ENCODE measurements around the gene ZNF219.

ZNF219 gene

DNA sequence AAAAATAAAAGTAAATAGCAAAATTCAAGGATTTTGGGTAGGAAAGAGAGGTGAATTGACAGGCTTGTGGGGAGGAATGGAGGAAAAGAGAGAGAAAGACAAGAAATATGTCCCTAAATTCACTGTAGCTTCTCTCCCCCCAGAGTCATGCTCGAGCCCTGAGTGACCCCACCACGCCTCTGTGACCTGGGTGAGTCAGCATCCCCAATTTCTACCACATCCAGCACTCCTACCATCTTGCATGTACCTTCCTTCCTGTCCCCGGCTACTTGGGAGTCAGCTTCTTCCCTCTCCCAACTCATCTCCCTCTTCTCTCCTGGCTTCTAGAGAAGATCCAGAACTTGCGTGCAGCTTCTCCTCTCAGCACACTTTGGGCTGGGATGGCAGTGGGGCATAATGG, 9.8 kb downstream of the ZNF219 start:
- Mint-ChIP-seq H3K4me3 (no peak overlapping the region), H3K27ac (peak overlapping the region; percentile 96)
- TF ChIP-seq, protein P1, sequence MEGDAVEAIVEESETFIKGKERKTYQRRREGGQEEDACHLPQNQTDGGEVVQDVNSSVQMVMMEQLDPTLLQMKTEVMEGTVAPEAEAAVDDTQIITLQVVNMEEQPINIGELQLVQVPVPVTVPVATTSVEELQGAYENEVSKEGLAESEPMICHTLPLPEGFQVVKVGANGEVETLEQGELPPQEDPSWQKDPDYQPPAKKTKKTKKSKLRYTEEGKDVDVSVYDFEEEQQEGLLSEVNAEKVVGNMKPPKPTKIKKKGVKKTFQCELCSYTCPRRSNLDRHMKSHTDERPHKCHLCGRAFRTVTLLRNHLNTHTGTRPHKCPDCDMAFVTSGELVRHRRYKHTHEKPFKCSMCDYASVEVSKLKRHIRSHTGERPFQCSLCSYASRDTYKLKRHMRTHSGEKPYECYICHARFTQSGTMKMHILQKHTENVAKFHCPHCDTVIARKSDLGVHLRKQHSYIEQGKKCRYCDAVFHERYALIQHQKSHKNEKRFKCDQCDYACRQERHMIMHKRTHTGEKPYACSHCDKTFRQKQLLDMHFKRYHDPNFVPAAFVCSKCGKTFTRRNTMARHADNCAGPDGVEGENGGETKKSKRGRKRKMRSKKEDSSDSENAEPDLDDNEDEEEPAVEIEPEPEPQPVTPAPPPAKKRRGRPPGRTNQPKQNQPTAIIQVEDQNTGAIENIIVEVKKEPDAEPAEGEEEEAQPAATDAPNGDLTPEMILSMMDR (IDR thresholded peaks at IDR 0.05), result no peak

DNA sequence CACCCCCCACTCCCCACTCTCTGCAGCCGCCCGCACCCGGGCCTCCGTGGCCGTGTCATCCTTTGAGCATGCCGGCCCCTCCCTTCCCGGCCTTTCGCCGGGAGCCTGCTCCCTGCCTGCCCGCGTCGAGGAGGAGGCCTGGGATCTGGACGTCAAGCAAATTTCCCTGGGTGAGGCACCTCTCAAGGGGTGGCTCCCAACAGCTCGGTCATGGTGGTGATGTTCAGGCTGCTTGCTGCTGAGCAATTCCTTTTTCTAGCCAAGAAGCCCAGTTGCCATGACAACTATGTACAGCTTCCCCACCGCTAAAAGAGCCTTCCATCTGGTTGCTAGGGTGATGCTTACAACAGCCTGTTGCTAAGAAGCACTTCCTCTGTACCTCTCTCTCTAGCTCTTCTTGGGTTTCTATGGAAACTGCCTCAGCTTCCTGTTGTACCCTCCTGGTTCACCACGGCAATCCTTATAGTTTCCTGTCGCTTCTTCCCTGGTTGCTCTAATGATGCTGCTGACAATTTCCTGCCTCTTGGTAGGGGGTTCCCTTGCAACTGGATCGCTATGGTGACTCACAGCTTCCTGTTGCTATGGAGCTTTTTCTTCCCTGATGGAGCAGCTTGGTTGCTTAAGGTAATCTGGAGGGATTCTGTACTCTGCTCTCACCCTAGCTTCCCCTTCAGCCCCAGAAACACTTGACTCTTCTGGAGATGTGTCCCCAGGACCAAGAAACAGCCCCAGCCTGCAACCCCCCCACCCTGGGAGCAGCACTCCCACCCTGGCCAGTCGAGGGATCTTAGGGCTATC, 11.0 kb downstream of the ZNF219 start:
- no peaks in the 10 kb centered on the region for H3K9me3 Mint-ChIP-seq
- H3K4me3 Mint-ChIP-seq, result no peak overlapping the region
- TF ChIP-seq, protein P1 (IDR thresholded peaks at IDR 0.05), result no peak
- peaks cover 6% of the 10 kb centered on the region for H3K27me3 Mint-ChIP-seq (ENCODE audit: low read depth, poor library complexity)
- H3K36me3 Mint-ChIP-seq (ENCODE audit: low read depth), result peaks cover 69% of the 10 kb centered on the region
- DNase-seq, result no peak
- H3K4me1 Mint-ChIP-seq, result peaks cover 30% of the 10 kb centered on the region
- H3K27ac Mint-ChIP-seq, result peak overlapping the region; percentile 89

More for the DNA sequence above, 9.8 kb downstream of the ZNF219 start:
- H3K9me3 Mint-ChIP-seq, result no peaks in the 10 kb centered on the region
- no peak for DNase-seq
- peaks cover 6% of the 10 kb centered on the region for H3K27me3 Mint-ChIP-seq (ENCODE audit: low read depth, poor library complexity)
- H3K36me3 Mint-ChIP-seq (ENCODE audit: low read depth), result peaks cover 72% of the 10 kb centered on the region
- H3K4me1 Mint-ChIP-seq, result peaks cover 42% of the 10 kb centered on the region

DNA sequence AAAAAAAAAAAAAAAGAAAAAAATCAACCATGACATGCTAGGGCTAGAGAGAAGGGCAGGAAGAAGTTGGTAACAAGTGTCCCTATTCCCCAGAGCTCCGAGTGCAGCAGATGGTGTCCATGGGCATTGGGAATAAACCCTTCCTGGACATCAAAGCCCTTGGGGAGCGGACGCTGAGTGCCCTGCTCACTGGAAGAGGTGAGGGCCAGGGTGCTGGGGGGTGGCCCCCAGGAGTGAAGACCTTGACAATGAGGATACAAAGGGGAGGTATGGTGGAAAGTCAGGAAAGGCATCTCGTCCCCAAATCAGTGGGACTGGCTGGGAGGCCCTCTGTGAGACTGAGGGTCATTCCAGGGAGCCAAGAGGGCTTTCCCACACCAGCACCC, 11.6 kb downstream of the ZNF219 start:
- peaks cover 70% of the 10 kb centered on the region for H3K36me3 Mint-ChIP-seq (ENCODE audit: low read depth)
- peaks cover 6% of the 10 kb centered on the region for H3K27me3 Mint-ChIP-seq (ENCODE audit: low read depth, poor library complexity)
- peak overlapping the region; percentile 49 for H3K27ac Mint-ChIP-seq
- TF ChIP-seq, protein P1 (IDR thresholded peaks at IDR 0.05), result no peak
- no peaks in the 10 kb centered on the region for H3K9me3 Mint-ChIP-seq
- no peak overlapping the region for H3K4me3 Mint-ChIP-seq
- peaks cover 27% of the 10 kb centered on the region for H3K4me1 Mint-ChIP-seq
- no peak for DNase-seq

DNA sequence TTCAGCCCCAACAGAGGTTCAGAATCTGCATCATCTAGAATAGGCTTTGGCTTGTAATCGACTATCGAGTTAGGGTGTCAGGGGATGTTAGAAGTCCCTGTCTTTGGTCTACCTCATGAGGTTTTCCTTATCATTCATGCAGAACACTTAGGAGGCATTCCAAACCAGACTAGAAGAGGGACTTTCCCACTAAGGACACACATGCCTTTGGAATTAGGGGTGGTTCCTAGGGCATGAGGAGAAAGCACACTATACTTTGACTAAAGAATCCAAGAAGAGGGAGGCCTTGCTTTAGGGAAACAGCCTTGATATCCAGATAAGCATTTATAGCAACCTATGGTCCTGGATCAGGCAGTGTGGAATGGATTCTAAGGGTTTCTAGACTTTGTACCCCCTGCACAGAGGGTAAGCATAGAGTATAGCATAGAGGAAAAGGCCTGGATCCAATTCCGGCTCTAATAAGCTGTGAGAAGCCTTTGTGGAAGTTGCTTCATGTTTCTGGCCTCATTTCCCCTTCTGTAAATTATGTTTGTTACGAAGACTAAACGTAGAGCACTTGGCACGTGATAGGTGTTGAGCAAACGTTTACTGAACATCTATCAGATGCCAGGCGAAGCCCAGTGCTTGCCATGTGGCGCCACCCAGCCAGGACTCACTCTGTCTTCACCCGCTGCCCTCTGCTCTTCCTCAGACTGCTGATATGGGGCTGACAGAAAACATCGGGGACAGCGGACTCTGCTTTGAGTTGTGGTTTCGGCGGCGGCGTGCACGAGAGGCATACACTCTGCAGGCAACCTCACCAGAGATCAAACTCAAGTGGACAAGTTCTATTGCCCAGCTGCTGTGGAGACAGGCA, 13.2 kb downstream of the ZNF219 start:
- TF ChIP-seq, protein P1 (IDR thresholded peaks at IDR 0.05), result no peak
- Mint-ChIP-seq H3K27ac (peak overlapping the region; percentile 77), H3K36me3 (ENCODE audit: low read depth) (peaks cover 69% of the 10 kb centered on the region), H3K4me1 (peaks cover 18% of the 10 kb centered on the region), H3K9me3 (no peaks in the 10 kb centered on the region), H3K4me3 (no peak overlapping the region), H3K27me3 (ENCODE audit: low read depth, poor library complexity) (peaks cover 3% of the 10 kb centered on the region)
- no peak for DNase-seq

DNA sequence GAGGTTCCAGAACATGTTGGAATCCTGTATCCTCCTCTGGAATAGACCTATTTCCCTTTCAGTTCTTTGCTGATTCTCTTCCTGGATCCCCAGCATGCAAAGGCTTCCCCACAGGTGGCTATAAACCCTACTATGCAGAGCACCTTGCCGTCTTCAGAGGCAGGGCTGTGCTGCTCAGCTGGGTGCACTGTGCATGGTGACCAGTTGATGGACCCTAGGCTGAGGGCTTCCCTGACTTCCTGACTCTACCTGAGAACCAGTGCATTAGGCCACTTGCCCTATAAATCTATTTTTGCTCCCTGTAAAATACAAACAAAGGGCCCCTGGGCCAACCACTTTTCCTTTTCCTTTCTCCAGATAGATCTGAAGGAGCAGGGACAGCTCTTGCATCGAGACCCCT, 14.1 kb downstream of the ZNF219 start:
- H3K9me3 Mint-ChIP-seq, result no peaks in the 10 kb centered on the region
- peaks cover 73% of the 10 kb centered on the region for H3K36me3 Mint-ChIP-seq (ENCODE audit: low read depth)
- H3K27me3 Mint-ChIP-seq (ENCODE audit: low read depth, poor library complexity), result peaks cover 3% of the 10 kb centered on the region
- peaks cover 18% of the 10 kb centered on the region for H3K4me1 Mint-ChIP-seq
- no peak overlapping the region for H3K4me3 Mint-ChIP-seq
- TF ChIP-seq, protein P1 (IDR thresholded peaks at IDR 0.05), result no peak
- no peak for DNase-seq
- peak overlapping the region; percentile 70 for H3K27ac Mint-ChIP-seq
